Stimulated activated CD8-positive, alpha-beta memory T cell treated with anti-CD3 and anti-CD28 coated beads, Interleukin-15, amount 100 ng/mL, for 24 hours (primary cell): ENCODE data around the gene GPC6.

ENCODE experiments used
- DNase-seq: peaks from one replicate; pipeline ENCODE4 v3.0.0-alpha.2; 2020; ENCODE audit warnings: low read depth

Gene GPC6

DNA sequence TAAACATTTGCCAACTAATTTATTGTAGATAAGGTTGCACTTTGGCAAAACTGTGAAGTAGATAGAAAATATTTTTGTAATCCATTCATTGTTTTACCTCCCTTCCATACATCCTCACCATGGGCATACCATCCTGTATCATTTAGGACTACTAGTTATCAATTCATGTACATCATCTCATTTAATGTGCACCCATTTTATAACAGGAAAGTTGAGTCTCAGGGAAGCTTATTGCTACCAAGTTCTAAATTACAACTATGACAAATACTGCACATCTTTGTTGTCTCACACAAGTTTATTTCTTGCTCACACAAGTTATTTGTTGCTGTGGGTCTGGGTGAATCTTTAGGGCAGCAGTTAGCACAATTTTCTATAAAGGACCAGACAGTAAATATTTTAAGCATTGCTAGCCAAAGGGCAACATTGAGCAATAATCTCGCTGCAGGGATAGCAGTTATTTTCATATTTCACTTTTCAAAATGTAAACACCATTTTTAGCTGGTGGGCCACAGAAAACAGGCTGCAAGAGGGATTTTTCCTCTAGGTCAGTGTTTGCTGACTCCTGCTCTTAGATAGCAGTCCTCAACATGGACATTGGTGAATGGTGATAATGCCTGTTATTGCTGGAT, 276.5 kb downstream of the GPC6 start:
- DNase-seq = no peak

DNA sequence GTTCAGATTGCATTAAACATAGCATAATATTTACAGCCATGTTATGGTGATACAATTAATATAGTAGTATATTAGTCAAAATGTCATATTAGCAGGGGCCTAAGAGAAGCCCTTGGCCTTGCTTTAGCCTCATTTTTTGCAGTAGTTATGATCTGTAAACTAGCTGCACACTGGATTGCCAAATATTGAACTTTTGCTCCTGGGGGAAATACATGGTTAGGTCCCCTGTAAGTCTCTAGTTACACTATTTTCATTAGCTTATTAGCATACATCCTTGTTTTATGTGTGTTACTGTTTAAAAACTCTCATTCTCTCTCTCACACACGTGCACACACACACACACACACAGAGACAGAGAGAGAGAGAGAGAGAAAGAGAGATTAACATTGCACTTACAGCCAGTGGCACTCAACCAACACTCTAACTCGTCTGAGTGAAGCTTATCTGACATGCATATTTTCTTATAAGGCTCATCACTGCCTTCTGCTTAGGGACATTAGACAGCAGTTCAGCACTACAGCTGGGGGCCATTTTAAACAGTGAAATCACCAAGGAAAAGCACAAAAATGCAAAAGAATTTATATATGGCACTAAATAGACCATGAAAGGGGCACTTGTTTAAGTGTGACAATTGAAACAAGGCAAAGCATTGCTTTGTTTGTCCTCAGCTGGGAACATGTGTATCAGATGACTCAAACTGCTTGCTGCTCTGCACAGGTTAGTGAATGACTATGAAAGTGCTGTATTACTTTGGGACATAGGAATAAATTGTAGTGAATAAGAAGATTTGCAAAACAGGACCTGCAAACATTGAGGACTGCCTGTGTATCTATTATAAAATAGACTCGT, 278.7 kb downstream of the GPC6 start:
- DNase-seq = no peak

DNA sequence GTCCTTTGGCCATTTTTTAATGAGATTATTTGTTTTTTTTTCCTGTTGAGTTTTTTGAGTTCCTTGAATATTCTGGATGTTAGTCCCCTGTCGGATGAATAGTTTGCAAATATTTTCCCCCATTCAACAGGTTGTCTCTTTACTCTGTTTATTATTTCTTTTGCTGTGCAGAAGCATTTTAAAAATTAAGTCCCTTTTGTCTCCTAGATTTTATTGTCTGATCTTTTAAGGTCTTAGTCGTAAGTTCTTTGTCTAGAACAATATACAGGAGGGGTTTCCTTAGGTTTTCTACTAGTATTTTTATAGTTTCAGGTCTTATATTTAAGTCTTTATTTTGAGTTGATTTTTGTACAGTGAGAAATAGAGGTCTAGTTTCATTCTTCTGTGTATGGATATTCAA, 284.4 kb downstream of the GPC6 start:
- no peak for DNase-seq

DNA sequence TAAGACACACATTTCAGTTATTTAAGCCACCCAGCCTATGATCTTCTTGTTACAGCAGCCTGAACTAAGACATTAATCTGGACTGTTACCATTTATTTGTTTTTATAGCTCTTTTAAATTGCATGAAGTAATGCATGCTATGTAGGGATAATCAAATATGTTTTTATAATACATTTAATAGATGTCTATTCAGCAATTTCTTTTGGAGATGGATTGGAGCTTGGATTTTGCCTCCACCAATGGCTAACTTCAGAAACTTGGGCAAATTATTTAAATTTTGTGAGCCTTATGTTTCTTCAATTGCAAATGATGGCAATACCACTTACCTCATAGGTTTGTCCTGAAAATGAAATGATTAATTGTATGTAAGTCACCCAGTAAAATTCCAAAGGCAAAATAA, 288.7 kb downstream of the GPC6 start:
- no peak for DNase-seq

DNA sequence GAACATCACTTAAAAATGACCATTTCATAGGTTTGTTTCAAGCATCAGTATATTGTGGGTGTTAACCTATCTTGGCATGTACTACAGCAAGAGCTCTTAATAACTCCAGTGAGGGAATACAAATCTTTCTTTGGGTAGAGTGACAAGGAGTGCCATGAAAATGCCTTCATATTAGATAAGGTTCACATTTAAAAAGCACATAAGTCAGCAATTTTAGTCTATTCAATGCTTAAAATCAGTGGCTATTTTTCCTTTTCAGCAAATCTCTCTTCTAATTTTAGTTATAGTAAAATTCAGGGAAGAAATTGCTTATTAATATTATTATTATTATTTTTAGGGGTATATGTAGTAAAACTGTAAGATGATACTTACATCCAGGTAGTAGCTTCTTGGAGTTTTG, 291.1 kb downstream of the GPC6 start:
- DNase-seq = no peak

DNA sequence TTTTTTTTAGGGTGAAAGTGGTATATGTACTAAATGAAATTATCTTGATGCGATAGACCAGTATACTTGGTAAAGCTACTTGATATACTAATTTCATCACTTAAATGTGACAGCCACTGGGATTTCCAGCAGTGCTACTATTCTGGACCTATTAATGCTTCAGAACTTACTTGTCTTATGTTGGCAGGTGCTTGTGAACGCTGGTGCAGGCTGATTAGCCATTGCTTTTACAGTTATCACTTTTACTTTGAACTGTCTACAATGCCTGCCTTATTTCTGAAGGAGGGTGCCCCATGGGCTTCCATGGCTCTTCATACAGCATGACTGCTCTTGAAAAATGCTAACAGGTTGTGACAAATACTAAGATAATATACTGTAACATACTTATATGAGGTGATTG, 294.7 kb downstream of the GPC6 start:
- DNase-seq = no peak

DNA sequence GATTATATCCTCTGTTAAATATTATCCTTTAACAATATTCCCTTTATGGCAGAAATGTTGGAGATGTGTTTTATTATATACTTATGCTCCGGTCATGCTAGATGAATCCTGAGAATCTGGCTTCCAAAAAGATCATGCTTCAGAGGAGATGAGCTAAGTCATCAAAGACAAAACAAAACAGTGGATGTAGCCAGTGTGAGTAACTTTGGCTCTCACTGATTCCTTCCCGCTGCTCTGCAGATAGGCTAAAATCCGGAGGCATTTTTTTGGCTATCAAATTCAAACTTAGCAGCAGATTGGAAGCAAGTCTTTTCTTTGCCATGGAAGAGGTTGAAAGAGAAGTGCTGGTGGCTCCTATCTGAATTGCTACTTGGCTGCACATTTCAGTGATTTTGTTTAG, 295.9 kb downstream of the GPC6 start:
- DNase-seq = no peak

DNA sequence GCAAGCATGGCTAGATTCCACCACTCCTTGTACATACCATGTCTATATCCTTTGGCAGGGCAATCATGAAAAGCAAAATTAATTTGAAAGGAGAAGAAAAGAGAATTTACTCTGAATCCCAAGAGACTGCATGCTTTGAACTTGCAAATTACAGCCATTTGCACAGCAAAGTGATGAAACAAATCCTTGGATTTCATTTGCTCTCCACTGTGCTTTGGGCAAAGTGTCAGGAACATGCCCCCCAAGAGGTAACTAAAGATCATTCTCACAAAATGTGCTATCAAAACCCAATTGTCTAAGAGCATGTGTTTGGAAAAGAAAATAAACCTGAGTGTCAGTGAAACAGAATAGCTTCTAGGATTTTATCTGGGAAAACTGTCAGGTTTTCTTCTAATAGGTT, 298.5 kb downstream of the GPC6 start:
- no peak for DNase-seq

DNA sequence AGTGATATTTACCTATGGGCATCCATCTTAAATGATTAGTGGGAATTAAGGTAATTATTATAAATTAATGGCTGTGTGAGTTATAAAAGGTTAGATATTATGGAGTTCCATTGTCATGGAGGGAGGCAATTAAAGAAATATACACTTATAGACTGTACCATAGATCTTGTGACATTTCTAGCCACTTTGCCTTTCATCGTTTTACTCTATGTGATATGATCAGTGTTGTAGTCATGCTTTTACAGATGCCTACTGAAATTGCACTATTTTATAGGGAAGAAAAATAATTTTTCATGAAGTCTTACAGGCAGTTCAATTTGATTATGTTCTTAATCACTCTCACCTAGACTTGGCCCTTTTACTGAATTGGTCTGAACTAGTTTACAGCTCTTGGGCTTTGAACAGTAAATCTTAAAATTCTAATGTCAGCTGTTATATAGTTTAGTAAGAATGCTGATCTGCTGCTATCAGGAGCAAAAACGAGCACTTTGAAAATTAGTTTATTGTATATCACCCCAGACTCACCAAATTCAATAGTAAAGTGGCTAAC, 301.2 kb downstream of the GPC6 start:
- no peak for DNase-seq

DNA sequence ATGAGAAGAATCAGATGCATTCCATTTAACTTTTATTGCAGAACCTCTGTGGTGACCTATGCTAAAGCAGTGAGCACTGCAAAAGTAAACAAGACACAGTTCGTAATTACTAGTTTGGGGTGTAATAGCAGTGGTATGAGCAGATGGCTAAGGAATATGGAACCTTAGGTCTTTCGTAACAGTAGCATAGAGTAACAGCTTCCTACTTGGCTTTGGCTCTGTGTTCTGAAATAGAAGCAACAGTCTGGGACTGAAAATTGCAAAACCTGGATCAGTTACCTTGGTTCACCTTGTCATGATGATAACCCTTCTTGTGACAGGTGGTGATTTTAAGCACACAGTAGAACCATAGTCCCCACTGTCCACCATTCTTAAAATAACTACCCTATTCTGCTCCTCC, 303.4 kb downstream of the GPC6 start:
- DNase-seq = no peak

DNA sequence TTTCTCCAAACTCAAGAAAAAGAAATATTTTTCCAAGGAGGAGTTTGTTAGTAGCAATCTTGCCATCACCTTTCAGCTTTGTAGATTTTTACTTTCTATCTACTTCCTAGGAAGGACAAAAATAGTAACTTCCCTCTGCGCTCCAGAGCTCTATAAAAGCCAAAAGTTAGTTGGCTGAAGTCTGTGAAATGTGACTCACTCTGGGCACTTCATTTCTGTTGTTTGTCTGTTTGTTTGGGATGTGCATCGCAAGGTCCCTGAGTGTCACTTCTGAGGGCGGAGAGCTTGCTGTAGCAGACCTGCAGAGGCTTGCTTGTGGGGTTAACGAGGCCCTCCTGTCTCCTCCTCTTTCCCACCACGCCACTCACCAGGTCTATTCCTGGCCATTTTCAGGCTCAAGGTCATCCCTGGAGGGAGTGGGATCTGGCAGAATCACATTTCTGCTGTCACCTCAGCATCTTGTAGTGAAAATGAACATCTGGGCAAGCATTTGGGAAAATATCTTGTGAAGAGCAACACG, 307.6 kb downstream of the GPC6 start:
- no peak for DNase-seq

DNA sequence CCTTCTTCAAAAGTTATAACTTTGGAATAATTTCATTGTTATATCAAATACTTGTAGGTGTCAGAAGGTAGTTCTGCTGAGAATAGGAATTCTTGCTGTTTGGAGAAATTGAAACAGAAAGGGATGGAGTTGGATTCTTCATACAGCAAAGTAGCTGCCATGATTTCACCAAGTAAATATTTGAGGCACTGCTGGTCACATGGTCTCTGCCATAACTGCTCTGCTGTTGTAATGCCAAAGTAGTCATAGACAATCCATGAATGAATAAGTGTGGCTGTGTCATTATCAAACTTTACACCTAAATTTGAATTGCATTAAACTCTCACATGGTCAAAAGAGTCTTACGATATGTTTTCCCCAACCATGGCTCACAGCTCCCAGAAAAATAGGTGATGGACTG, 308.6 kb downstream of the GPC6 start:
- DNase-seq = no peak

DNA sequence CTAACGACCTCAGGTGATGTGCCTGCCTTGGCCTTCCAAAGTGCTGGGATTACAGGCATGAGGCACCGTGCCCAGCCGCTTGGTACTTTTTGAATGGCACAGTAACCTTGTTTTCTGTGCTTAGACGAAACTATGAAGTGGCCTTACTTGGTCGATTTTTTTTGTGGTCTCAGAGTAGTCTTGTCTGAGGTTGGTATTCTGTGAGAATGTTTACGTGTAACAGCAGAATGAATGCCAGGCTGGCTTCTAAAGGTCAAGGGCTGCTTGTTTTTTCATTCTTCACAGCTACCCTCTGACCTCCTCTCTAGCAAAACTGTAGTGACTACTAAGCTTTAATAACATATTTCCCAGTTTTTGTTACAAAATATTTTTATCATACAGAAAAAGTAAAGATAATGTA, 313.3 kb downstream of the GPC6 start:
- no peak for DNase-seq

DNA sequence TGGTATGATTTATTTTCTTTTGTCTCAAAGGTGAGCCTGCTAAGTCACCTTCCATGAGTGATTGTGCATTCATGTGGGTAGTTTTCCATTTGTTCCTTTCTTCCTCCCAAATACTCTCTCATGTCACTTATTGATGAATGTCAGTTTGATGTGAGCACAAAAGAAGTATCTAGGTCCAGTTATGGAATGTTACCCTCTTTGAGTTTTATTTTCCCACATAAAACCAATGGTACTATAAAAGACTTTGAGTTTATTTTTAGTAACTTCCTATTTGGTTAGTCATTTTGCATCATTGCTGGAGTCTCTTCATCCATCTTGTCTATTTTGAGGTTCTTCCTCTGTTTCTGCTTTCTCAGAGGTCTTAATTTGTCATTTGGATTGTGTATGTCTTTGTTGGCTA, 321.3 kb downstream of the GPC6 start:
- DNase-seq = no peak

DNA sequence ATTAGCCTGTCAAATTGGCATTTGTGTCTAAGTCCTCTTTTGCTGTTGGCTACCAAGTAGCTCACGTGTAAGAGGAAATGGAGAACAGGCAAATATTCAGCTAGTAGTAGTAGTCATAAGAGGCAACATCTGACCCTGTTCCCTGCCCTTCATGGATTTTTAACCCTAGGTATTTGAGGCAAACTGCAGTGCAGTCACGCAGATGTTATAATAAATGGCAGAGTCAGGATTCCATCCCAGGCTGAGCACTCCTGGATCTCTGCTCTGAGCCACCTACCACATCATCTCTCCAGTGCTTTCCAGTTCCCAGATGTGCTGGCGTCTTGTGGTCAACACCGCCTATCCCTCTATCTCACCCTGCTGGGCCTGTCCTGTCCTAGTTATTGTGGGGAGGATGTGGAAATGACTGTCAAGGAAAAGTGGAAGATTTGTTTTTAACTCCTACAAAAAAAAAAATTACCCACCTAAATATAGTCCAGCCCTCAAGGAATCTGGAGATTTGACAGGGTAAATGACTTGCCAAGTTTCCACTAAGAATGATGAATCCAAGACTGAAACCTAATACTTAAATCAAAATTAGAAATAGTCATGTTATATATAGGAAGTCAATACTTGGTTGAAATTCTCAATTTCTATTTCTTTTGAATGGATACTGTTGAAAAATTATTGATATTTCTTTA, 322.9 kb downstream of the GPC6 start:
- DNase-seq = no peak

DNA sequence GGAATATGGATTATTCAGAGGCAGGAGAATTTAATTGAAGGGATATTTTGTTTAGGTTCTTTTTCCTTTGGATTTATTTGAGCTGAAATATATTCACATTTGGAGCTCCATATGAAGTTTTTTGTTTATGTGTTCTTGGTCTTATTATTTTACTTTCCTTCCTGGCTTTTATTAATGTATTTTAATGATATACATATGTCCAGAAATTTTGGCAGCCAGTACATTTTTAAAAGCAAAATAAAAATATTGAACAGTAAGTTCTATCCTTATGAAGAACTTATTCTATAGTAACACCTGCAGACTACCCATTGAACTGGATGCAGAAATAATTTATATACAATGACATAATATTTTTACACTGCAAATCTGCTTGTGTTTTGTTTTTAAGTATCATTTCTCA, 323.6 kb downstream of the GPC6 start:
- DNase-seq = no peak

DNA sequence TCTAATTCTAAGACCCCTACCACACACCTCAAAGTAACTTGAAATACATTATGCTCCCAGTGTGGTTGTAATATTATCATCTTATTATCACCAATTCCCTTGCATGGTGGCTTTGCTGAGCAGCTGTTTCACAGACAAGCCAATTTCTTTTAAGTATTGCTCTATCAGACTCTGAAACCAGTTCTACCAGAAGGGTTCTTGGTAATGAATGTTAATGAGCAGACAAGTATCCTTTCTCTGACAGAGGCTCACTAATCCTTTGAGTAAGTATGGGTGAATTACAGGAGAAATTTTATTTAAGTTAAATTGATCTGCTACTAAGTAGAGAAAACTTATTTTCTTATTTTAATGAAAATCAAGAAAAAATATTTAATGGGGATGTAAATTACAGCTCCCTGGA, 326.0 kb downstream of the GPC6 start:
- DNase-seq = no peak

DNA sequence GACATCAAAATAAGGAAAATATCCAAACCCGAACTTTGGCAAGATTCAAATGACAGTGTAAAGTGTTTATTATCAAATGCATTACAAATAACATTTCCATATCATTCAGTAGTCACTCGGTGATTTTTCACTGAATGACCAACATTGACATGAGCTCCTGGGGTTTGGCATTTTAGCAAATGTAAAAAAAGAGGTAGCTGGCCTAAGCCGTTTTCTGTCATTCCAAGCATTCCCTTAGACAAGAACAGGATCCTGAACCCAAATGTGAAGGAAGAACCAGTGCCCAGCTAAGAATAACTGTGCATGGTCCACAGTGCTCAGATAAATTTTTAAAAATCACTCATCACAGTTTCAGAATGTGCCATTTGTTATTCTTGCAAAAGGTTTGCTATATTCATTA, 327.9 kb downstream of the GPC6 start:
- no peak for DNase-seq

DNA sequence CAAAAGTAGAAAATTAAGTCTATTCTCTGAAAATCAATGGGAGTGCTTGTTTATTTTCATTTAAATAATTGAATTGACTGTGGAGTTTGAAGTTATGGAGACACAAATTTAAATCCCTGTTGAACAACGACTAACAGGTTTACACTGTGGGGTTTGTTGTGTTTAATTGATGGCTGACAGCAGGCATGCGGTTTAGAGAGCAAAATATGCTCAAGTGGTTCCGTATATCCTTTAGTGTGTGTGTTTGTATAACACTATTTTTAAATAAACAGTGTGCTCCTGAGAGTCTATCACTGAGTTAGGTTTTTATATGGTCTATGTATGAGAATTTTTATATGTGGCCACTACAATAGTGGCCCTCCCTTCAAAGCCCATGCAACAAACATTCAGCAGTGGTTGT, 332.0 kb downstream of the GPC6 start:
- no peak for DNase-seq

DNA sequence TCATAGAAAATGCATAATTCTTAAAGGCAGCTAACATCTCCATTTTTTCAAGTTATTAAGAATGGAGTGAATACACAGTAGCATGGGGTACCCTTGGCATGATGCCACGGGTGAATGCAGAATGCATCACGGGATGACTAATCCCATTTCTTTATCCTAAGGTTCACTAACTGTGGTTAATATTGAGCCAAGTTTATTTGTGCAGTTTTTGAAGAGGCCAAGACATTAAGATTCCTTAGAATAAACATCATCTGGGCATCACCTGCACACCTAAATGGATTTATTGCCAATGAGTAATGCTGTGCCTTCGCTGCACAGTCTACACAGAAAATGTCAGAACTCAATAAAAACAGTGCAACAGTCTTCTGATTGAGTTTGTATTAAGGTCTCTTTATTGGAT, 333.1 kb downstream of the GPC6 start:
- DNase-seq = no peak

DNA sequence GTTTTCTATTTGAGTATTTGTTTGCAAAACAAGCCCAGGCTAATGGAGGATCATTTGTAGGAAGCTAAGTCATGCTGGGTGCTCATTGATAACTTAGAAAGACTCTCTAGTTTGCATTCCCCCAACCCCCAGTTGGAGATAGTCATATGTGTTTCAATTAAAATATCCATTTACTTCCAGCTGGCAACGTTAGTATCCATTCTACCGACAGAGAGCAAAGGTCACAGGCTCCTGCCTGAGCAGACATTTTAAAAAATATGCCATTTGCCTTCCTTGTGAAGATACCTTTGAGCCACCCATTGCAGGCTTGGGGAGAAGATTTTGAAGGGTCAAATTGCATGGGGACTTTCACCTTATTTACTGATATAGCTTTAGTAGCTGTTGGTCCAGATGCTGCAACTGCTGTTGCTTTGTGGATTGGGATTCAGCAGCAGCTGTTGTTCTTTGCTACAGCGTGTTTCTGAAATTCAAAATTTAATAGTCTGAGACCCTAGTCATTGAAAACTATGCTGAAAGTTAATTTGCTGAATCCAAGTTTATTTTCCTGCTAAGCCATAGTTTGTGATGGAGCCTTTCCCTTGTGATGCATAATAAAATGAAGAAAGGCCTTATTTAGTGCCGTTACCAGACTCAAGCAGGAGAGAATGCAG, 335.1 kb downstream of the GPC6 start:
- no peak for DNase-seq

DNA sequence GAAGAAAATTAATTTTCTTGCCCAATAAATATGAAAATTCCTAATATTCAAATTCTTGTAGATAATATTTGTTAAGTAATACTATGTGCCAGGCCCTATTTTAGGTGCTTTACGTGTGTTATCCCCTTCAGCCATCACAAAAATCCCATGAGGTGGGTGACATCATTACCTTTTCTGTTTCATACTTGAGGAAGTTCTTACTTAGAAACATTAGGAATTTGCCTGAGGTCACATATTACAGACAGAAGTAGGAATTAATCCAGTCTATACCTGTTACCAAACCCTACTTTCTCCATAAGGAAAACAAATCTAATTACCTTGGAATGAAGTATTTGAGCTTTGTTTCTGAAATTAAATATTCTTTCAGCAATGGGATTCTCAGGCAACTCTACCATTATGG, 336.1 kb downstream of the GPC6 start:
- DNase-seq = no peak
